Pancreas (tissue), 10 donors: ENCODE results near the gene AARS1. TPM values are rescaled to one million over a fixed set of nuclear protein-coding genes. Genes with fewer than 3 reads are reported as not detected.
"Not testable (repeated sequence)": the region's sequence is repeated elsewhere in the genome, so short reads cannot be mapped to it uniquely, and the experiment has no call there.

Experiments used
- ATAC-seq, 4 donors: fragments of 200-7000 bp; cut with Tn5 transposase; one replicate each; pipeline versions ENCODE4 v1.8.0 to v1.9.1; 2020; ENCODE audit warnings: mild to moderate bottlenecking in 4 of 4, moderate library complexity in 4 of 4
- DNase-seq, 6 donors: peaks; one replicate each; pipeline ENCODE4 v3.0.0-alpha.2; 2020
- FAIRE-seq: peaks from 2 replicates; lab custom pipeline; 2012; peaks lifted over from hg19 to GRCh38; lab: Jason Lieb, UNC
- H3K27ac ChIP-seq, 4 donors: fragments of 200-600 bp; sonication (generic); 1 replicate in 3 of 4; 2 replicates in 1 of 4; pipeline versions ENCODE4 v1.5.0 to v1.8.0; 2020
- H3K27me3 ChIP-seq, 4 donors: fragments of 200-600 bp; one replicate each; pipeline ENCODE4 v1.8.0; 2021
- H3K36me3 ChIP-seq, 3 donors: fragments of 200-600 bp; sonication (generic) in 1 of 3; one replicate each; pipeline versions ENCODE4 v1.5.0 to v1.8.0; 2020 to 2021
- H3K4me1 ChIP-seq, 3 donors: fragments of 200-600 bp; one replicate each; pipeline ENCODE4 v1.8.0; 2021
- H3K4me3 ChIP-seq, 4 donors: fragments of 200-600 bp; sonication (generic) in 2 of 4; one replicate each; pipeline versions ENCODE4 v1.5.0 to v1.8.0; 2020 to 2021
- H3K9me3 ChIP-seq, 4 donors: fragments of 200-600 bp; one replicate each; pipeline ENCODE4 v1.8.0; 2021
- CTCF ChIP-seq, 4 donors: fragments of 200-600 bp; sonication (generic) in 3 of 4; IDR thresholded peaks; one replicate each; pipeline versions ENCODE4 v1.5.0 to v1.8.0; 2021; ENCODE audit warnings: antibody characterized with exemption in 4 of 4
- WGBS, 2 donors: extraction: QIAGEN DNeasy Blood & Tissue Kit; methylation state at CpG; one replicate each; pipeline ENCODE4 v1.1.7; 2013; 5-methylcytosine and 5-hydroxymethylcytosine counted together
- intact Hi-C, 3 donors: fragments of 100-400 bp; cut with DNase I; formaldehyde crosslinking; loops; one replicate each; pipeline versions ENCODE4 v1.11.1 to v1.14.2; 2022
- polyA plus RNA-seq, 2 donors: library from polyadenylated mRNA; stranded (reverse); fragments of 200-250 nt; gene quantifications; one replicate each; pipeline ENCODE4 v1.2.3, GENCODE V29; 2013
- total RNA-seq, 6 donors: library from RNA; stranded (reverse); fragmentation: NEBNext Ultra II Directional in 4 of 6; extraction: Animal tissue kit (Norgen Biotek cat#: 25700) in 4 of 6; gene quantifications; one replicate each; pipeline versions ENCODE4 v1.2.1 to v1.2.4, GENCODE V29; 2021 to 2023
- donor health status: healthy with polysubstance abuse.
- donor health status: DM: no; HTN: no; CAD: no; lungs with moderate emphysema.
- donor health status: DM: no; HTN: no; CAD: no.
- donor health status: control.
- donor health status: control.
- donor health status: Bipolar disorder and iron deficiency.
- donor health status: DM: yes; HTN: yes; CAD: no.
- donor health status: DM: no; HTN: no; CAD: no.
- donor health status: DM: no; HTN: no; CAD: no.
- donor health status: DM: yes; HTN: yes; CAD: no.

Gene AARS1
- total and polyA plus RNA-seq, 8 donors, result 29.3 to 154 (median 45.0) TPM

GRCh38 chr16:70295634-70296033 is 6.3 kb upstream of the AARS1 start:
- no peak overlapping the region for H3K27ac ChIP-seq
- peak in 1 of 6 donors; percentile 6 for DNase-seq
- H3K36me3 ChIP-seq, result no peaks in the 10 kb centered on the region
- no peak for TF ChIP-seq CTCF (IDR thresholded peaks at IDR 0.05)
- H3K4me1 ChIP-seq, result peaks cover 0 to 11% (median 4%) of the 10 kb centered on the region in 3 donors
- no peak overlapping the region for H3K4me3 ChIP-seq
- no peak for ATAC-seq
- intact Hi-C loops, result no loop called here
- no peaks in the 10 kb centered on the region for H3K9me3 ChIP-seq
- no peaks in the 10 kb centered on the region for H3K27me3 ChIP-seq
- FAIRE-seq, result no peak

- no peak overlapping the region for H3K4me3 ChIP-seq
- no peak for ATAC-seq
- intact Hi-C loops, result no loop called here
- no peak for FAIRE-seq
- no peaks in the 10 kb centered on the region for H3K36me3 ChIP-seq
- H3K9me3 ChIP-seq, result no peaks in the 10 kb centered on the region
- peak in 2 of 6 donors; percentile 30 to 52 for DNase-seq
- peaks cover 0 to 4% (median 4%) of the 10 kb centered on the region in 3 donors for H3K4me1 ChIP-seq
- no peak overlapping the region for H3K27ac ChIP-seq
- H3K27me3 ChIP-seq, result no peaks in the 10 kb centered on the region
- WGBS, 2 donors, result 92 to 95% methylated on average over 28 of the region's 28 CpGs
- no peak for TF ChIP-seq CTCF (IDR thresholded peaks at IDR 0.05)
Measured at GRCh38 chr16:70294385-70295025, 5.2 kb upstream of the AARS1 start.

GRCh38 chr16:70292148-70292547 is 2.8 kb upstream of the AARS1 start:
- H3K36me3 ChIP-seq, H3K4me1 ChIP-seq, H3K27me3 ChIP-seq, ATAC-seq, intact Hi-C loops, H3K4me3 ChIP-seq, H3K9me3 ChIP-seq, FAIRE-seq: not testable (repeated sequence)
- WGBS, 2 donors, result 57 to 64% methylated on average over 11 of the region's 11 CpGs
- DNase-seq, result peak in 1 of 6 donors; percentile 14
- H3K27ac ChIP-seq, result peak overlapping the region in 1 of 4 donors; percentile 20

- intact Hi-C loops, result no loop called here
Measured at GRCh38 chr16:70290949-70291519, 1.7 kb upstream of the AARS1 start.

GRCh38 chr16:70287304-70287971 is 1.9 kb downstream of the AARS1 start:
- DNase-seq, ATAC-seq, intact Hi-C loops, H3K4me1 ChIP-seq, H3K9me3 ChIP-seq, H3K36me3 ChIP-seq, H3K27me3 ChIP-seq, FAIRE-seq: not testable (repeated sequence)
- peak overlapping the region in 3 of 4 donors; percentile 73 to 86 (median 81) for H3K4me3 ChIP-seq
- peak overlapping the region in 1 of 4 donors; percentile 96 for H3K27ac ChIP-seq
- WGBS, 2 donors, result 81 to 84% methylated on average over 17 of the region's 17 CpGs

More at GRCh38 chr16:70290949-70291519, 1.7 kb upstream of the AARS1 start:
- ATAC-seq, result no peak
- no peak for TF ChIP-seq CTCF (IDR thresholded peaks at IDR 0.05)
- no peak for DNase-seq
- Histone ChIP-seq H3K9me3 (no peaks in the 10 kb centered on the region), H3K27me3 (no peaks in the 10 kb centered on the region), H3K4me1 (peaks cover 0 to 5% (median 0%) of the 10 kb centered on the region in 3 donors), H3K36me3 (no peaks in the 10 kb centered on the region), H3K4me3 (no peak overlapping the region), H3K27ac (no peak overlapping the region)
- no peak for FAIRE-seq
